ENCODE data around the gene FRMD5. TPM values are rescaled to one million over a fixed set of nuclear protein-coding genes. Genes with fewer than 3 reads are reported as not detected.

Gene FRMD5
- total RNA-seq, 1 experiment from 2014 or later: 14.3 TPM

DNA sequence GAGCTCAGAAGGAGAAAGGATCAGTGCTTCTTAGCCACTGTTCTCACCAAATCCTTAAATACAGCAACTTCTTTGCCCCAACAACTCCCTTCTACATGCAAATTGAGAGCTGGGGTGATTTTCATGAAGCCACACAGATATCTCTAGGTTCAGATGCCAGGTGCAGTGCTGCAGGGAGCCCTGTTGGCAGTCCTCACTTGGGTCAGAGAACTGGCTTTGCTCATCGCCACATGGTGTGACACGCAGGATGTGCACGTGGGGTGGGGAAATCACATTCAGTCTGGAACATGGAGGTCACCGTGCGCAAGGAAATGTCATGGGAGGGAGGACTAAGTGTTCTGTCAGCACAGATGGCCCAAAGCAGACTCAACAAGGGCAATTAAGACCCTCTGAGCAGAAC is 264.5 kb downstream of the FRMD5 start:
- no peak for DNase-seq (ENCODE audit: low read depth, low spot score)
- in situ Hi-C loops (cut with HindIII; ENCODE audit: low pct_unique_long_range_greater_than_20kb, low sequenced_read_pairs): no loop called here

DNA sequence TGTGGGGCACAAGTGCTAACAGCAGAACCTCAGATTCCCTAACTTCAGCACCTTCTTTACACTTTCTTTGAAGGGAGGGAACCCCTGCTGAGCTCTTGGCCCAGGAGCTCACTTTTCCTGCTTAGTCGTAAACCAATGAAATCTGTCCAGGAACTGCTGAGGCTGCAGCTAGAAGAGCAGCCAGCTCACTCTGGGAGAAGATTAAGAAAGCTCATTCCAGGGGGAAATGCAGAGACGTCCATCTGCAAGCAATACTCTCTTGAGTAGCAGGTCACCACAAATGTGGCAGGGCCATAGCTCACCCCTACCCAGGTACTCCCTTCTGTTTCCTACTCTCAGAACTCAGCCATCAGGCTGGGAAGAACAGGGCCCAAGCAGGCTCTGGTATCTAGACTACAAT is 265.0 kb downstream of the FRMD5 start:
- in situ Hi-C loops (cut with HindIII; ENCODE audit: low pct_unique_long_range_greater_than_20kb, low sequenced_read_pairs): no loop called here
- DNase-seq (ENCODE audit: low read depth, low spot score): no peak

DNA sequence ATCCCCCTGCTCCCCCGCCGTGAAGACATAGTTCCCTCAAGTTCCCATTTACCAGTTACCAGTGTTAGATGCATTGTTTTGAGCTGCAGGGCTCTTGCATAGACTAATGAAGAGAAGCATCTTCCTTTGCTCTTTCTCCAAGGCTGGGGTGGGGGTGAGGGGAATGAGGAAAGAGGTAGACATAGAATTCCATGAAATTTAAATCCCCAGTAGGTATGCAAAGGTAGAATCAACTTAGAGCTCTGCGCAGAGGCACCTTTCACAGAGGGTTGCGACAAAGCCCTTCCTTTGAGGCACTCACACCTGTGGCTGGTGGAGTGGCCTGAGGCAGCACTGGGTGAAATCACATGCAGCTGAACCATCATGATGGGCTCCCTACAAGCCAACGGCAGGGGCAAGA is 266.9 kb downstream of the FRMD5 start:
- DNase-seq (ENCODE audit: low read depth, low spot score): no peak
- in situ Hi-C loops (cut with HindIII; ENCODE audit: low pct_unique_long_range_greater_than_20kb, low sequenced_read_pairs): no loop called here

DNA sequence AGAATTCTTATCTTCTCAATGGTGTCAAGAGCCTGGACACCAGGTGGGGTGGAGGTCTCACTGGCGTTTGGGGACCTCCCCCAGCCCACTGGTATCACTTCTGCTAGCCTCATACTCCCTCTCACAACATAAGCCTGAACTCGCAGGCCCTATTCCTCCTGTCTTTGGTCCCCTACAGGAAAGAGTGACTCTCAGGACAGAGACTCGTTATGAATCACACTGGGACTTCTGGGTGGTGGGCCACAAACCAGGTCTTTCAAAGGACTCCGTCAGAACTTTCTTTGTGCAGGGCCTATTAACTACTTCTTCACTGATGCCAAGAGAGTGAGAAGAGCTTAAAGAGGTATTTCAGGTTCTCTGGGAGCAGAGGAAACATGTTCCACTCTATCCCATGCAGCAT is 267.9 kb downstream of the FRMD5 start:
- in situ Hi-C loops (cut with HindIII; ENCODE audit: low pct_unique_long_range_greater_than_20kb, low sequenced_read_pairs): no loop called here

DNA sequence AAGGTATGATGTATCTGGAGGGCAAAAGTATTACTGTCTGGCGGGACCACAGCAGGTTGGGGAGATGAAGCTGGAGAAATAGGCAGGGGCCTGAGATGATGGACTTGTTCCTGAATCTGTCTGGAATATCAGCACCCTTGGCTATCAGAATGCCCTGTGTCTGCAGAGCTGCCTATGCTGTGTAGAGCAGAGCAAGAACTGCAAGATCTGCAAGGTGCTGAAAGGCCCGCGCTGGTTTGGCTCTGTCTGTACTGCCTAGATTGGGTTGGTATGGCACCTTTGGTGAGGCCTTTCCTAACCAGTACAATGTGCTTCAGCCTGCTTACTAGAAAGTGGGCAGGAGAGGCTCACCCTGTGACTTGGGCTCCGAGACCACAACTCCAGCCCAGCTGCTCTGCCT is 271.5 kb downstream of the FRMD5 start:
- in situ Hi-C loops (cut with HindIII; ENCODE audit: low pct_unique_long_range_greater_than_20kb, low sequenced_read_pairs): no loop called here
- no peak for DNase-seq (ENCODE audit: low read depth, low spot score)

More for the DNA sequence above, 267.9 kb downstream of the FRMD5 start:
- DNase-seq (ENCODE audit: low read depth, low spot score): no peak

DNA sequence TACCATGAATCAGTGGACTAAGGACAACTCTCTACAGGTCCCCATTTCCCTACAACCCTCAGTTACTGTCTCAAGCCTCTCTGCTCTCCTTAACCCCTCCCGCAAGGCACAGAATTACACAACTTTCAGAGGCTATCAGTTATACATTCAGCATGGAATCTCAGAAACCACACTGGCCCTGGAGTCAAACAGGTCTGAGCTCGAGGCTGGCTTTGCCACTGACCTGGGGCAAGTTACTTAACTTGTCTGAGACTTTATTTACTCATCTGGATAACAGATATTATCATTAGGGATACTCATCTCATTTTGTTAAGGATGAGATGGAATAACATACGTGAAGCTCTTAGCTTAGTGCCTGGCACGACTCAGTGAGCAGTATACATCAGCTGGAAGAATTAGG is 273.1 kb downstream of the FRMD5 start:
- DNase-seq (ENCODE audit: low read depth, low spot score): no peak
- in situ Hi-C loops (cut with HindIII; ENCODE audit: low pct_unique_long_range_greater_than_20kb, low sequenced_read_pairs): no loop called here

DNA sequence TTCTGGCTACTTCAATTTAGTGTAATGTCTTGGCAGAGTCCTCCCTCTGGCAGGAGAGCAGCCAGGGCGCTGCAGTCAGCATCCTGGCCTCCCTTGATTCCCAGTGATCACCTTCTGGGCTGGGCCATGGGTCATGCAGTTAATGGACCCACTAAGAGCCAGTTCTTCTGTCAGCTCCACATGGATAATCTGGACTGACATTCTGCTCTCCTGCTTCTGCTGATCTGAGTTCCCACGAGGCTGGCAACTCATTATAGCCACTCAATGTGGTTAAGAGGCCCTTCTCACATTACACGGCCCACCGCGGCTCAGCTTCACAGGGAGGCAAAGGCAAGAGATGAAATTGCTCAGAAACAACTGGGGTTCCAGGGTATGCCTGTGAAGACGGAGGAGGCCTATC is 274.3 kb downstream of the FRMD5 start:
- DNase-seq (ENCODE audit: low read depth, low spot score): no peak
- in situ Hi-C loops (cut with HindIII; ENCODE audit: low pct_unique_long_range_greater_than_20kb, low sequenced_read_pairs): no loop called here

DNA sequence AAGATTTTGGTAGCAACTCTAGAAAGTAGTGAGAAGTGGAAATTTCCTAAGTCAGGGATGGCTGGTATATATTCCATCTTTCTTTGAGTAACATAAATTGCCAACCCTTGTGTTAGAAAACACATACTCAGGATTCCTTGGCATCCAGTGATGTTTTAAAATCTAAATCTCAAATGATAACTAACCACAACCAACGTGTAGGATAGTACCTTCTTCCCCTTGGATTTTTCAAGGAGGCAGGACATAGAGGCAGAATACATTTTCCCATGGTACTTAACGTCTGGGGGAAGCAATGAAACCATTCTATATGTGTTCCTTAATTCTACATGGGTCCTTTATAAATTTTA is 274.8 kb downstream of the FRMD5 start:
- in situ Hi-C loops (cut with HindIII; ENCODE audit: low pct_unique_long_range_greater_than_20kb, low sequenced_read_pairs): no loop called here
- no peak for DNase-seq (ENCODE audit: low read depth, low spot score)

DNA sequence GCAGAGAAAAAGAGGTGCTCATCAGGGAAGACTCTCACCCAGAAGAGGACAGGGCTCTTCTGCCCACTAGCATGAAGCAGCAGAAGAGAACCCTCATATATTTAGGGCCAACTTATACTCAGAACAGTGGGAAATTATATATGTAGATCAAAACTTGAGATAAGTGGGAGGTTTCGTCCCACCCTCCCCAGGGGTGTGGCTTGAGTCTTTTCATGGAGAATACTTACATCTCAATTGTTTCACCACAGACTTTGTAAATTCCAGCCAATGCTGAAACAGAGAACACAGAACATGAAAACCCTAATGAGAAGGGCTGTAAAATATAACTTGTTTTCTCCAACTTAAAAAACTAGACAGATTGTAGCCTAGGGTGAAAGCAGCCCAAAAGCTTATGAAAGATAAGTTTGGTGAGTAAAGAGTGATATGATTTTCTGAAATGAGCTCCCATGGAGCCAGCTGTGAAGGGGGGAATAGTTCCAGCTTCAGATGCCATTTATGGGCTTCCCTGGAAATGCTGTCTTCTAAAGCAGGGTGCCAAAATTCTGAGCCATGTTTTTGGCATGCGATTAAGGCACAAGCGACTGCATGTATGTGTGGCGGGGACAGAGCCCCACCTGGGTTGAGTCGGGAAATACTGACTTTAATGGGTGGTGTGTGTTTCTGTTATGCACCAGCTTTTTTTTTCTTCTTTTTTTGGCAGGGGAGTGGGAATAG is 275.4 kb downstream of the FRMD5 start:
- in situ Hi-C loops (cut with HindIII; ENCODE audit: low pct_unique_long_range_greater_than_20kb, low sequenced_read_pairs): no loop called here
- no peak for DNase-seq (ENCODE audit: low read depth, low spot score)

DNA sequence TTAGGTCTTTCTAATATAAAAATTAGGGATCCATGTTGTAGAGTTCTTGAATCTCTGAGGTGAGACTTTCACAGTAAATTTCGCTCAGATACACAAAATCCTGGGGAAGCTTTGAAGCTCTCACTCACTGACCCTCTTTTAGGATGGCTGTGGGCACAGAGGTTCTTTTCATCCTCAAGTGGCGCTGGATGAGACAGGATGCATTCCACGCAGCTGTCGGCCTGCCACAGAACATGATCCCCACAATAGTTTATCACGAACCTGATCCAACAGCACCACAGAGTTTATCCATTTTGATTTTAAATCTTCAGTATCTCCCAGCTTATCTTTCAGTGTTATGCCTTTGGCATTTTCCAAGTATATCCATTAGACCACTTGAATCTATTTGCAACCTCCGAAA is 276.4 kb downstream of the FRMD5 start:
- in situ Hi-C loops (cut with HindIII; ENCODE audit: low pct_unique_long_range_greater_than_20kb, low sequenced_read_pairs): no loop called here
- no peak for DNase-seq (ENCODE audit: low read depth, low spot score)

DNA sequence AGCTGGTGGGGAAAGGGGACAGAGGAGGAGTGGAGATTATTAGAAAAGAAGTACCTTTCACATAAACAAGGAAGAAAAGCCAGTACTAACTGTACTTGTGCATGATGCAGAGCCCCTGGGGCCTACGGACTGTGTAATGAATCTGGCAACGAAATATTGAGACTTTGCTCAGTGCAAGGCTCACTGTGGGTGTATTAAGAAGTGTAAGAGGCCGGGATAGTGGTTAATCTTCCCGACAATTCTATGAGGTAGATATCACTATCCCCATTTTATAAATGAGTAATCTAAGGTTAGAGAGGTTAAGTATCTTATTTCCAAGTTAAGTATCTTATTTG is 278.8 kb downstream of the FRMD5 start:
- in situ Hi-C loops (cut with HindIII; ENCODE audit: low pct_unique_long_range_greater_than_20kb, low sequenced_read_pairs): no loop called here
- DNase-seq (ENCODE audit: low read depth, low spot score): no peak

DNA sequence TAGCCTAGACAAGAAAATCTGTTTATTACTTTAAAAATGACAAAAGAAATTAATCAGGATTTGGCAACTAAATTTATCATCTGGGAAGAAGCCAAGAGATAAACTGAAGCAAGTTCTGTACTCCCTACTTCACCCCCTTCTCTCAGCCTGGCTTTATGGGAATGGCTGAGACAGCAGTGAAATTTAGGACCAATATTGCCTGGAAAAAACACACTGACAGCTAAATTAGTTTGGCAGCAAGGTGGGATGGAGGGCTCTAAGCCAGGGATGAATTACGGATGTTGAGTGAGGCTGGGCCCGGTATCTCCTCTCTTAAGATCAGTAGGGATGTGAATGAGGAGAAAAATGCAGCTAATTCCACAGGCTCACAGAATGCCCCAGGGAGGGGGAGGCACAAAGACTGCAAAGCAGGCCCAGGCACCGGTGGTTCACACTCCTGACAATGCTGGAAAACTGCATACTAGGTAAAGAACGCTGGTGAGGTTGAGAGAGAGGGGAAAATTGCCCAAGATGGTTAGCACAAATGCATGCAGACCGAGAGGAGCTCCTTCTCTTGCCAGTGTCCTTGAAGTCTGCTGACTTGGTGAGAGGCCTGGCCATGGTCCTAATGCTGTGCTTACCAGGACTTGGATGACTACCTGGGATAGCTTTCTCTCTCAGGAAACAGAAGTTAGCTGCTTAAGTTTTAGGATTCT is 279.3 kb downstream of the FRMD5 start:
- DNase-seq (ENCODE audit: low read depth, low spot score): no peak
- in situ Hi-C loops (cut with HindIII; ENCODE audit: low pct_unique_long_range_greater_than_20kb, low sequenced_read_pairs): no loop called here

DNA sequence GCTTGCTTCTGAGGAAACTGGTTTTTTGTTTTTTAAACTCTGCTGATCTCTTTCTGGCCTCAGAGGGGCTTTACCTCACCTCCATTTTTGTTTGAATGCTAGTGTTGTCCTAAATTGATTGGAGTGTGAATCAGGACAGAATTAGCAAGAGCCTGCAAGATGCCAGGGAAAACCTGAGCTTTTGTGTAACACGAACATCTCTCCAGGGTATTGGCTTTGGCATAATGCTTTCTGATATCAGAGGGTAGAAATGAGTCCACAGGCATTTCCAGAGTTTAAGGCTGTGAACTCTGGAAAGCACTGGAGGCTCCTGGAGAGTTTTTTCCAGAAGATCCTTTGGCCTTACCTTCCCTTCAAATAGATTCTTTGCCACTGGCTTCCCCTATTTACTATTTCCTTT is 281.1 kb downstream of the FRMD5 start:
- in situ Hi-C loops (cut with HindIII; ENCODE audit: low pct_unique_long_range_greater_than_20kb, low sequenced_read_pairs): no loop called here
- DNase-seq (ENCODE audit: low read depth, low spot score): no peak

DNA sequence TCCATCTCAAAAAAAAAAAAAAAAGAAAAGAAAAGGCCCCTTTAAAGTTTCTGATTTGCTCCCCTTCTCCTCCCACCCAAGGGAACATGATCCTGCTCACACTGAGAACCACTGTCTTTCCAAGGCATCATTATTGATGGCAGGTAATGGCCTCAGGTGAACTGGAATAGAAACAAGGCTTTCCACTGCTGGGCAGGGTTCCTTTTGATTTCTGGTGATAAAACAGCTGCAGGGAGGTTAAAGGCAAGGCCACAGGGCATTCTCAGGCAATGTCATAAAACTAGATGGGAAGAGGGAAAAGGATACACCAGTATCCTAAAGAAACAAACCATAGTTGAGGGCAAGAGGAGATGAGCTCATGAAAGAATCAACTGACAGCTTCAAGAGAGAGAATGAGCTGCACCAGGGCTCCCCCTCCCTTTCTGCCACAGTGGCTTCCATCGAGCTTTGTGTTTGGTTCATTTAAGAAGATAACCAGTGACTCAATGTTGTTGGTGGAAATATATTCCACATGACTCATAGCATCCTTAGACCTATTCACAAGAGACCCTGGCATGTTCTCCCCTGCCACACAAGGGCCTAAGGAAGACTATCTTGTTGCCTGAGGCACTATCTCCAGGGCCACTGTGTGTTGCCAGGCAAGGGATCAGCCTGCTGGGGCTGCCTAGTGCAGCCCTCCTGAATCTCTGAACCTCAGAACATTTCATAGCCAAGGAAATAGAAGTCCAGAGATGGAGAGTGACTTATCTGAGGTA is 281.9 kb downstream of the FRMD5 start:
- peak; percentile 89 for DNase-seq (ENCODE audit: low read depth, low spot score)

DNA sequence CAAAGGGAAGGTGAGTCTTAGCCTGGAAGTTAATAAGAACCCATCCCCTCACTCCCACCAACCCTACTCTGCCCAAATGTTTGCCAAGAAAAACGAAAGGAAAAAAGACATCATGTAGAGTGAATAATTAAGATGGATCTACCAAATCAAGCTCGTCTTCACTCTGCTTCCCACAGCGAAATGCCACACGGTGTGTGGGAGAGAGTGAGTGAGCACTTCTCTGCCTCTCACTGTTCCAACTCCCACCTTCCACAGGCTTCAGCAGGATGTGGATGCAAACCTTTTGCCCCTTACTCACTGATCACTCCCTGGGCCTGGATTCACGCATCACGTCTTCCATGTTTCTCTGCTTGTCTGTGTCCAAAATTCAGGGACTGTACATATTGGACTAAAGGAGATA is 282.9 kb downstream of the FRMD5 start:
- in situ Hi-C loops (cut with HindIII; ENCODE audit: low pct_unique_long_range_greater_than_20kb, low sequenced_read_pairs): no loop called here
- no peak for DNase-seq (ENCODE audit: low read depth, low spot score)

More for the DNA sequence above, 281.9 kb downstream of the FRMD5 start:
- in situ Hi-C loops (cut with HindIII; ENCODE audit: low pct_unique_long_range_greater_than_20kb, low sequenced_read_pairs): no loop called here

DNA sequence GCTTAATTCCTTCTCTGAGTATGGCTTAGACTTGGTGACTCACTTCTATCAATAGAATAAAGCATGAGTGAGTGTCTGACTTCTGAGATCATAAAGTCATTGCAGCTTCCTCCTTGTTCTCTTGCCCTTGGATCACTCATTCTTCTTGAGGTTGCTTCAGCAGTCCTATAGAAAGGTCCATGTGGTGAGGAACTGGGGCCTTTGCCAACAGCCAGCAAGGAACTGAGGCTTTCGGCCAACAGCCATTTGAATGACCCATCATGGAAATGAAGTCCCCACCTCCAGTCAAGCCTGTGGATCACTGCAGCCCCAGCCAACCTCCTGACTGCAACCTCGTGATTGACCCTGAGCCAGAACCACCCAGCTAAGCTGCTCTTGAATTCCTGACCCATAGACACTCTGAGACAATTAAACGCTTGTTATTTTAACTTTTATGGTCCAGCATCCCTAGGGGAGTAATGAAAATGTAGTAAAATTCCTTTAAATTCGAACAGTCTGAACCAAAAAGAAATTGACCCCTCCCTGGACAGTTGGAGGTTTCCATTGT is 283.8 kb downstream of the FRMD5 start:
- peak; percentile 97 for DNase-seq (ENCODE audit: low read depth, low spot score)

DNA sequence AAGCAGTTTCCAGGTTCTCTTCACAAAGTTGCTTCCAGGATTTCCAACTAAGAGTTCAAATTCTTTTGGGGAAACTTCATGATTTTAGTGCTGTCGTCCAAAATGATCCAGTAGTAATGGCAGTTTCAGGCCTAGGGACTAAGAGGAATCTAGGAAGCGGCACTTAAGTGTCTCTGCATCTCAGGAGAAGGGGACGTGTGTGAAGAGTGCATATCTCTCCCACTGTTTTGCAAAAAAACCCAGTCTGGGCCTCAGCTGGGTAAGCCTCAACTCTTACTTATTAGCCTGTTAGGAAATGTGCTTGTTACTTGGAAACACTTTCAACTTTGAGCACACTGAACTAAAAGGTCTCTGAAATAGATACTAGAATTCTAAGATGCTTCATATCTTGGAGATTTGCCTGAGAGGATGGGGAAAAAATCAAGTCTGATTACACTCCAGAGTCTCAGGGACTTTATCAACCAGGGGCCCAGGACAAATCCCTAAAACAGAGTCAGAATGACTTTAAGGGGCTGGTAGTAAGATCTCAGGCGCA is 286.5 kb downstream of the FRMD5 start:
- no peak for DNase-seq (ENCODE audit: low read depth, low spot score)
- in situ Hi-C loops (cut with HindIII; ENCODE audit: low pct_unique_long_range_greater_than_20kb, low sequenced_read_pairs): loop anchor here (10.0 kb wide), 1 partner anchor 146 kb away; no protein-coding TSS in a partner anchor

More for the DNA sequence above, 283.8 kb downstream of the FRMD5 start:
- in situ Hi-C loops (cut with HindIII; ENCODE audit: low pct_unique_long_range_greater_than_20kb, low sequenced_read_pairs): no loop called here

DNA sequence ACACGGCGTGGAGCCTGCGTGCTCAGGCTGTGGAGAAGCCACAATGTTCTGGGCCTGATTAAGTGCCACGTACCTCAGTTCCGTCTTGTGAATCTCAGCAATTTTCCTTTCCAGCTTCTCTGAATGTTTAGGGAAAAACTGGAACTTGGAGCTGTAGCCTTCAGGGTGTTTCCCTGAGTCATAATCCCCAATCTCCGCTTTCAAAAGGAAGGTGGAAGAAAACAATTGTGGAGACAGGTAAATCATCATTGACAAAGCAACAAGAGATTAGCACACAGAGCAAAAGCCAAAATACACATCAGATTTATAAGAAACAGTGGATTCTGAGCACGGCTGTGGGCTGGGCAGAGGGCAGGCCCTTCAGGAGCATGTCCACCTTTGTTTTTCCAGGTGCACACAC is 289.3 kb downstream of the FRMD5 start:
- in situ Hi-C loops (cut with HindIII; ENCODE audit: low pct_unique_long_range_greater_than_20kb, low sequenced_read_pairs): loop anchor here (10.0 kb wide), 1 partner anchor 149 kb away; no protein-coding TSS in a partner anchor

More for the DNA sequence above, 289.3 kb downstream of the FRMD5 start:
- no peak for DNase-seq (ENCODE audit: low read depth, low spot score)

Data from SK-MEL-5 (cell line).